GM19351 (cell line): Measurements from ENCODE around the gene AMOTL2.
A peak's percentile ranks its signal among the peaks of the same experiment; 100 is the strongest.

Source experiments
- ATAC-seq: cut with Tn5 transposase; IDR thresholded peaks from one replicate; pipeline ENCODE4 v1.9.1; 2021; ENCODE audit warnings: mild to moderate bottlenecking, moderate library complexity; ENCODE audit not compliant: unreplicated experiment

Gene AMOTL2

GRCh38 chr3:134374105-134374790 lies at the start of gene AMOTL2:
AMOTL2 (minus strand) TSS chr3:134374447; CDS start chr3:134371433, 3,014 bp downstream.
- ATAC-seq, result peak; percentile 69

- ATAC-seq, result no peak
Measured at GRCh38 chr3:134423153-134423552, 48.9 kb upstream of the AMOTL2 start.

- ATAC-seq, result no peak
Measured at GRCh38 chr3:134419960-134420321, 45.7 kb upstream of the AMOTL2 start.

- ATAC-seq, result no peak
Measured at GRCh38 chr3:134419214-134419959, 45.1 kb upstream of the AMOTL2 start.

GRCh38 chr3:134409041-134409440 lies 34.8 kb upstream of the AMOTL2 start:
- no peak for ATAC-seq

- no peak for ATAC-seq
Measured at GRCh38 chr3:134407239-134407625, 33.0 kb upstream of the AMOTL2 start.

- no peak for ATAC-seq
Measured at GRCh38 chr3:134406331-134407238, 32.3 kb upstream of the AMOTL2 start.

GRCh38 chr3:134404366-134404885 lies 30.2 kb upstream of the AMOTL2 start:
- no peak for ATAC-seq

GRCh38 chr3:134397755-134398154 lies 23.5 kb upstream of the AMOTL2 start:
- no peak for ATAC-seq

- ATAC-seq, result no peak
Measured at GRCh38 chr3:134395103-134395502, 20.9 kb upstream of the AMOTL2 start.

- no peak for ATAC-seq
Measured at GRCh38 chr3:134394380-134394779, 20.1 kb upstream of the AMOTL2 start.

GRCh38 chr3:134393074-134393473 lies 18.8 kb upstream of the AMOTL2 start:
- no peak for ATAC-seq

GRCh38 chr3:134392336-134392983 lies 18.2 kb upstream of the AMOTL2 start:
- ATAC-seq, result no peak

GRCh38 chr3:134389865-134390264 lies 15.6 kb upstream of the AMOTL2 start:
- ATAC-seq, result no peak

GRCh38 chr3:134388788-134389485 lies 14.7 kb upstream of the AMOTL2 start:
- no peak for ATAC-seq

GRCh38 chr3:134388292-134388691 lies 14.0 kb upstream of the AMOTL2 start:
- ATAC-seq, result no peak

- ATAC-seq, result no peak
Measured at GRCh38 chr3:134387293-134387692, 13.0 kb upstream of the AMOTL2 start.

- ATAC-seq, result no peak
Measured at GRCh38 chr3:134384963-134385362, 10.7 kb upstream of the AMOTL2 start.

- no peak for ATAC-seq
Measured at GRCh38 chr3:134381831-134382442, 7.7 kb upstream of the AMOTL2 start.

- no peak for ATAC-seq
Measured at GRCh38 chr3:134381076-134381475, 6.8 kb upstream of the AMOTL2 start.
